Hepatocyte (in vitro differentiated cells): ENCODE data around the gene BCKDHB. TPM values are rescaled to one million over a fixed set of nuclear protein-coding genes. Genes with fewer than 3 reads are reported as not detected.
"Not testable (repeated sequence)": the region's sequence is repeated elsewhere in the genome, so short reads cannot be mapped to it uniquely, and the experiment has no call there.

Experiments used
- DNase-seq: peaks from one replicate; pipeline ENCODE4 v3.0.0-alpha.2; 2016; ENCODE audit warnings: low spot score
- H2AFZ ChIP-seq: fragments of 200-600 bp; sonication (generic); 2 replicates; pipeline ENCODE4 v1.6.0; 2016; ENCODE audit warnings: antibody characterized with exemption, mild to moderate bottlenecking
- H3K27ac ChIP-seq: fragments of 200-600 bp; sonication (generic); 2 replicates; pipeline ENCODE4 v1.5.1; 2016; ENCODE audit warnings: mild to moderate bottlenecking
- H3K27me3 ChIP-seq: fragments of 200-600 bp; sonication (generic); 2 replicates; pipeline ENCODE4 v1.6.1; 2016
- H3K36me3 ChIP-seq: fragments of 200-600 bp; sonication (generic); replicated peaks from 2 replicates; pipeline ENCODE4 v1.5.1; 2016; ENCODE audit warnings: low read depth; ENCODE audit not compliant: insufficient read depth
- H3K4me1 ChIP-seq: fragments of 200-600 bp; sonication (generic); 2 replicates; pipeline ENCODE4 v1.5.1; 2016; ENCODE audit warnings: mild to moderate bottlenecking, moderate library complexity; ENCODE audit not compliant: insufficient read depth
- H3K4me2 ChIP-seq: fragments of 200-600 bp; sonication (generic); 2 replicates; pipeline ENCODE4 v1.6.0; 2016
- H3K4me3 ChIP-seq: fragments of 200-600 bp; sonication (generic); 2 replicates; pipeline ENCODE4 v1.5.1; 2016; ENCODE audit warnings: mild to moderate bottlenecking
- H3K79me2 ChIP-seq: fragments of 200-600 bp; sonication (generic); 2 replicates; pipeline ENCODE4 v1.6.0; 2017; ENCODE audit warnings: mild to moderate bottlenecking
- H3K9me2 ChIP-seq: fragments of 200-600 bp; sonication (generic); replicated peaks from 2 replicates; pipeline ENCODE4 v1.6.0; 2017; ENCODE audit warnings: mild to moderate bottlenecking; ENCODE audit not compliant: insufficient read depth
- H3K9me3 ChIP-seq: fragments of 200-600 bp; sonication (generic); 2 replicates; pipeline ENCODE4 v1.5.1; 2016; ENCODE audit warnings: low read depth, mild to moderate bottlenecking
- H4K20me1 ChIP-seq: fragments of 200-600 bp; sonication (generic); 2 replicates; pipeline ENCODE4 v1.6.0; 2016; ENCODE audit warnings: mild to moderate bottlenecking; ENCODE audit not compliant: insufficient read depth, poor library complexity, severe bottlenecking
- CTCF ChIP-seq: fragments of 200-600 bp; sonication (generic); IDR thresholded peaks from 2 replicates; pipeline ENCODE4 v1.5.1; 2016; ENCODE audit warnings: antibody characterized with exemption, mild to moderate bottlenecking; ENCODE audit not compliant: poor library complexity
- EZH2 ChIP-seq: fragments of 200-600 bp; sonication (generic); IDR thresholded peaks from 2 replicates; pipeline ENCODE4 v1.6.1; 2016; ENCODE audit warnings: antibody characterized with exemption, mild to moderate bottlenecking, borderline replicate concordance
- EZH2phosphoT487 ChIP-seq: fragments of 200-600 bp; sonication (generic); IDR thresholded peaks from one replicate; pipeline ENCODE4 v1.6.1; 2018; ENCODE audit warnings: antibody characterized with exemption, mild to moderate bottlenecking, low read depth, moderate library complexity; ENCODE audit not compliant: unreplicated experiment, severe bottlenecking
- WGBS: methylation state at CpG from one replicate; pipeline ENCODE4 v1.1.6; 2016; ENCODE audit warnings: low lambda C conversion rate; ENCODE audit errors: missing lambda C conversion rate; 5-methylcytosine and 5-hydroxymethylcytosine counted together
- polyA plus RNA-seq: library from polyadenylated mRNA; unstranded; fragments of >200 nt; fragmentation: Nextera tagmentation; extraction: Ambion mirVana; gene quantifications from 2 replicates; pipeline ENCODE4 v1.2.1, GENCODE V29; 2016
- total RNA-seq: library from RNA; depleted of rRNA; stranded (reverse); fragments of >200 nt; gene quantifications from 2 replicates; pipeline ENCODE4 v1.2.3, GENCODE V29; 2014

BCKDHB gene
- total and polyA plus RNA-seq, 2 experiments from 2014 or later = 28.7 to 32.0 TPM

- Histone ChIP-seq H3K4me1 (no peaks in the 10 kb centered on the region), H3K4me3 (no peak overlapping the region), H3K79me2 (no peaks in the 10 kb centered on the region), H4K20me1 (no peaks in the 10 kb centered on the region), H3K36me3 (no peaks in the 10 kb centered on the region), H3K9me2 (no peaks in the 10 kb centered on the region), H3K4me2 (no peak overlapping the region), H3K27me3 (no peaks in the 10 kb centered on the region), H3K27ac (no peak overlapping the region), H3K9me3 (no peaks in the 10 kb centered on the region), H2AFZ (no peak overlapping the region)
- TF ChIP-seq EZH2phosphoT487 (no peak), CTCF (no peak), EZH2 (no peak)
- no peak for DNase-seq
Observed at GRCh38 chr6:80287112-80287511, 180.6 kb downstream of the BCKDHB start.

GRCh38 chr6:80287607-80288006 is 181.1 kb downstream of the BCKDHB start:
- H3K79me2 ChIP-seq = no peaks in the 10 kb centered on the region
- no peaks in the 10 kb centered on the region for H4K20me1 ChIP-seq
- 69% methylated on average over 3 of the region's 3 CpGs for WGBS
- H3K4me3 ChIP-seq = no peak overlapping the region
- no peak for DNase-seq
- H3K9me2 ChIP-seq = no peaks in the 10 kb centered on the region
- no peaks in the 10 kb centered on the region for H3K36me3 ChIP-seq
- no peaks in the 10 kb centered on the region for H3K4me1 ChIP-seq
- no peaks in the 10 kb centered on the region for H3K9me3 ChIP-seq
- no peaks in the 10 kb centered on the region for H3K27me3 ChIP-seq
- H3K27ac ChIP-seq = no peak overlapping the region
- TF ChIP-seq EZH2 = no peak
- no peak for TF ChIP-seq EZH2phosphoT487
- no peak for TF ChIP-seq CTCF
- H2AFZ ChIP-seq = no peak overlapping the region
- no peak overlapping the region for H3K4me2 ChIP-seq

GRCh38 chr6:80289727-80290126 is 183.3 kb downstream of the BCKDHB start:
- H3K79me2 ChIP-seq = no peaks in the 10 kb centered on the region
- no peaks in the 10 kb centered on the region for H3K9me3 ChIP-seq
- no peak overlapping the region for H3K4me3 ChIP-seq
- no peaks in the 10 kb centered on the region for H3K9me2 ChIP-seq
- TF ChIP-seq EZH2 (no peak), CTCF (no peak), EZH2phosphoT487 (no peak)
- DNase-seq = no peak
- H3K4me1 ChIP-seq = no peaks in the 10 kb centered on the region
- 64% methylated on average over 3 of the region's 3 CpGs for WGBS
- no peaks in the 10 kb centered on the region for H4K20me1 ChIP-seq
- H3K4me2 ChIP-seq = no peak overlapping the region
- no peak overlapping the region for H2AFZ ChIP-seq
- H3K36me3 ChIP-seq = no peaks in the 10 kb centered on the region
- H3K27me3 ChIP-seq = no peaks in the 10 kb centered on the region
- no peak overlapping the region for H3K27ac ChIP-seq

- H3K27me3 ChIP-seq, H3K36me3 ChIP-seq, H3K4me2 ChIP-seq, H3K9me2 ChIP-seq, H3K79me2 ChIP-seq, H3K9me3 ChIP-seq, H3K27ac ChIP-seq, DNase-seq, H3K4me1 ChIP-seq, H3K4me3 ChIP-seq, H2AFZ ChIP-seq, H4K20me1 ChIP-seq: not testable (repeated sequence)
- WGBS = 88% methylated on average over 4 of the region's 4 CpGs
Observed at GRCh38 chr6:80294531-80294930, 188.1 kb downstream of the BCKDHB start.
